Daoy (cell line): ENCODE data around the gene ALK. TPM values are rescaled to one million over a fixed set of nuclear protein-coding genes. Genes with fewer than 3 reads are reported as not detected.

ENCODE experiments used
- DNase-seq: peaks from one replicate; pipeline ENCODE4 v3.0.0-alpha.2; 2015; ENCODE audit warnings: low read depth
- total RNA-seq: library from RNA; depleted of rRNA; stranded (reverse); fragments of >200 nt; shearing (Covaris generic); gene quantifications from 2 replicates; pipeline ENCODE4 v1.2.3, GENCODE V29; 2014

The ALK gene
- total RNA-seq, 1 experiment from 2014 or later: 0.11 TPM

DNA sequence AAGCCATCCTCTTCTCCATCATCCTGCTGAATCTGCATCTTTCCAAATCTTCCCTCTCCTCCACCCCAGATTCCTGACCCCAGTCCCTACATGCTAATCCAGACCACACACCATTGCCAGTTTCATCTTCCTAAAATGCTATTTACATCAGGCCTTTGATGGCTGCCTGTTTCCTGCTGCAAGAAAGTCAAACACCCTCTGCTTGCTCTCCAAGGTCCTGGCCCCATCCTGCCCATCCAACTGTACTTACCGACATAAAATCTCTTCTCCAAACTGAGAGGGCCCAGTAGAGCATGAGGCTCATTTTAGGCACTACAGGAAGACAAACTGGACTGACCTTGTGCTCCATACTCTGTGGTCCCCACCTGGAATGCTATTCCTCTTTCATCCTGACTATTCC, 19.0 kb downstream of the ALK start:
- DNase-seq: no peak

DNA sequence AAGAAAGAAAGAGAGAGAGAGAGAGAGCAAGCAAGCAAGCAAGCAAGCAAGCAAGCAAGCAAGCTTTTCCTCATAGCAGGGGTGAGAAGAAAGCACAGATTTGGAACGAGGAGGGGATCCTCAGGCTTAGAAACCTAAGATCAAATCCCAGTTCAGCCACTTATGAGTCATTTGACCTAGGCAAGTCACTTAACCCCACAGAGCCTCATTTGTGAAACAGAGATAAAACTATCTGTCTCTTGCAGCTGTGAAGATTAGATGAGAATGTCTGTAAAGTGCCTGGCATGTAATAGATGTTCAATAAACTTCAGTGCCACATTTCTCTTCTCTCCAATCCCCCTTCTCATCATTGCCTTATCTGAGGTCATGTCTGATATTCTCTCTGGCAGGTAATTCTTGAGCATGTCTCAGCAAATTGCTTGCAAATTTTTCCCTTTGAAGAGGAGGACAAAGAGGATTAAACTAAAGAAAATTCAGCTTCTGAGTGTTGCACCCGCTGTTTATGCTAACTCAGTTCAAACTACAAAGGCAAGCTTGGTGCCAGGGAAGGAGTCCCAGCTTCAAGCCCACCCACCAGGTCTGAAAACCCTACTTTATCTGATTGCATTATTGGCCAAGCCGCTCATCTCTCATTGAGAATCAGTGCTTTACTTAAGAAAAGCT, 20.3 kb downstream of the ALK start:
- DNase-seq: no peak

DNA sequence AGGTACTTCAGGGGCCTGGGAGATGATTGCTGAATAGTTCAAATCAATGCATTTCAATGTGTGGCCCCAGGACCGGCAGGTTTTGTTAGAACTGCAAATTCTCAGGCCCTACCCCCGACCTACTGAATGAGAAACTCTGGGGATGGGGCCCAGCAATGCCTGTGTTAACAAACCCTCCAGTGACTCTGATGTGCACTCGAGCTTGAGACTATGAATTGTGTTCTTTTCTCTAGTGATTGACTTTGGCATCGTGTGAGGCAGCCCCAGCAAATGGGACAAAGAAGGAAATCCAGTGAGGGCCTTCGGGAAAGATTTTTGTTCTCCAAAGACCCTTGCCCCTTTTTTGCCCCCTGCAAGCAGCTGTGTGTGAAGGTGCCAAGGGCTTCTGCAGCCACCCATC, 22.4 kb downstream of the ALK start:
- DNase-seq: no peak

DNA sequence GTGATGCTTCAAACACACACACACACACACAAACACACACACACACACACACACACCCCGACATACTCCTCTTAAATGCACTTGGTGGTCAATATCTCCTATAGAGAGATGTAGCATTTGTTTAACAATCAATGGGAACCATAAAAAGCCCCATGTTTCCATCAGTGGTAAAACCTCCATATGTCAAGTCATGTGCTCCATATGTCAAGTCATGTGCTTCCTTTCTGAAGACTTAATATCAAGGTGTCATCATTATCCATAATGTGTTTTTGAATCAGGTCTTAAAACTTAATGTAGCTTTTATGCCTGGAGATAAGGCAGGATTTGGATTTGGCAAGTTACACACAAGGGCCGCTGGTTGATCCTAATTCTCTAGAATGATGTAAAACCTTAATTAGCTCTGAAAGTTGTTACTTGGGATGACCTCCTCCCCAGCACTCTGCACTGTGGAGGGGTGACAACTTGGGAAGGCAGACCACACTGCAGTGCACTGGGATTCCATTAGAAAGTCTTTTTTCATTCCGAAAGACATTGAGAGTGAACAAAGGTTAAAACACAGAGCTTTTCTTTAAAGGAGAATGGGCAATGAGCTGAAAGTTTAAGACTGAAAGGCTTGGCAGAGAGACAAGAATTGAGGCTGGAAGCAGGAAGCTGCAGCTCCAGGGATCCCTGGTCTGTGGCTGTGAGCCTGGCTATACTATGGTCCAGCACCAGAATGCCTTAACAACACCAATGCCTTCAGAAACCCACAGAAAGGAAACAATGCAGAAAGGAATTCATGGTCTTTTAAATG, 26.4 kb downstream of the ALK start:
- DNase-seq: no peak

DNA sequence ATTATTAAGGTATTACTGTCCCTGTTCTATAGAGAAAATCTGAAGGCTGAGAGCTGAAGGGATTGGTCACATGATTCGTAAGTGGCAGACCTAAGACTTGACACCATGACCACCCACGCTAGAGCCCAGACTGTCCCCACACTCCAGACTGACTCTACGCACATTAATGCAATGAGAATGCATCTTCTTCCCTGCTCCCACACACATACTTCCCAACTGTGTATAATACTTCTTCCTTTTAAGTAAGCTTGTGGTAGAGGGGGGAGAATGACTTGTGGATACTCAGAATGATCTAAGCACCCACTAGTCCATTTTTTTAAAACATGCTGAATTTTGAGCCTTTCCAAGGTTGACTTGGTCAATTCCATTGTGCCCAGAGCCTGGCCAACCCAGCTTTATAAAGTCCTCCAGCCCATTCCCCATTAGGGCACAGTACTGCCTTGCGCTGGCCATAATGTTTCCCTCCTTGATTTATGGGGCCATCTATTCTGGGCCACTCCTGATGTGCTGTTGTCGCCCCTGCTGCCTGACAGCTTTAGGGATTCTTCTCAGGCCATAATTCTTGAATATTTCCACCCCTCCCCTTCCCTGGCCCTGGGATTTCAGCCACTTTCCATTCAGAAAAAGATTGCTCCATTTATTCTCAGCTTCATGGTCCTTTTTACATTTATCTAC, 28.7 kb downstream of the ALK start:
- no peak for DNase-seq

DNA sequence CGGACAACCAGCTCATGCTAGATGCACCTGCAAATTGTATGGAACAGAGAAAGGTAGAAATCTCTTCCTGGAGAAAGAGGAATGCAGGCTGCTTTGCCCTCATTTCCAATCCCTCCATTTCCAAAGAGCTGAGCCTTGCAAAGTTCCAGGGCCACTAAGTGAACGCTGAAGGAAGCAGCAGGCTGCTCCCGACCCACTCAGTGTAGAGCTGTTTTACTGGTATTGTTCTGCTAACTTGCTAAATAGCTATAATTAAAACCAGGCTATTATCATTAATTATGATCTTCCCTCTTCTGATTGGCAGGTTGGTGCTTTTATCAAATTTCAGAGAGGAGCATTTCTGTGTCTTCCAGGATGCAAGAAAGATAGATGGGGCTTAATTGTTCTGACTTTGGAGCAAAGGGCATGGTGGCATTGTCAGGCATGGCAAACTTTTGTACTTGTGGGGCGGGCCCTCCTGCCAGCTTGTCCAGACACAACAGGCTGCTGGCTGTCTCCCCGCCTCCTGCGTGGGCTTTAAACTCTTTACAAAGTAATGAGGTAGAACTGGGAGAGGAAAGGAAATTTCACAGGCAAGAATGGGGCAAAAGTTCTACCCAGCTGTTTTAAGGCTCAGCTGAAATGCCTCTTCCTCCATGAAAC, 40.2 kb downstream of the ALK start:
- DNase-seq: no peak

DNA sequence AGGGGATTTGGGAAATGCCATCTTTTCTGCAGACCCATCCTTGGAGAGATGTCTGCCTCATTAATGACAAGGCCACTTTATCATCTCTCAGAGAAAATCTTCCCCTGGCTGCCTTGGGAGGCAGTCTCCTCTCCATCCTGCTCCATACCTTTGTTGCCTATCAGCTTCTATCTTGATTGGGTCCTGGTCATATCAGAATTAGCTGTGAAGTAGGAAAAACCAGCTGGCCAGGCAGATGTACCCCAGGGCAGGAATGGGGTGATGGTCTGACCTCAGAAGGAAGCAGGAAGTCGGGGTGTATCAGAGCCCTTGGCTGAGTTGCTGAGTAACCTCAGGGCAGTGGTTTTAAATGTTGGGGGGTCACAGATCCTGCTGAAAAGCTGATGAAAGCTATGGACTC, 41.3 kb downstream of the ALK start:
- DNase-seq: no peak

DNA sequence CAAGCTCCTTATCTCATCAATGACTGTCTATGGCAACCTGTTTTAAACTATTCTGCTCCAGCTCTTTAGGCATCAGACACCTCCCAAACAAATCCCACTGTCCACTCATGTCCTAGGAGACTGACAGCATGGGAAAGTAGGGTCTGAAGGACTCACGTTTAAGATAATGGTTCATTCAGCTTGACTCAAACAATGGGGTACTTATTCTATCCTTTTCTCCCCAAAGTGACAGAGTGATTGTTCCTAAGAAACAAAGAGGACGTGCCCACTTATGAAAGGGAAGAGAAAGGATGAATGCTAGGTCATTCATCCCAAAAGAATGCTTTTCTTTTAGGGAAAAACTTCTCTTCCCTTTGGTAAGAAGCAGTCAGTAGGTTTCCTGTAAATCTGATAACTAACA, 41.9 kb downstream of the ALK start:
- DNase-seq: no peak

DNA sequence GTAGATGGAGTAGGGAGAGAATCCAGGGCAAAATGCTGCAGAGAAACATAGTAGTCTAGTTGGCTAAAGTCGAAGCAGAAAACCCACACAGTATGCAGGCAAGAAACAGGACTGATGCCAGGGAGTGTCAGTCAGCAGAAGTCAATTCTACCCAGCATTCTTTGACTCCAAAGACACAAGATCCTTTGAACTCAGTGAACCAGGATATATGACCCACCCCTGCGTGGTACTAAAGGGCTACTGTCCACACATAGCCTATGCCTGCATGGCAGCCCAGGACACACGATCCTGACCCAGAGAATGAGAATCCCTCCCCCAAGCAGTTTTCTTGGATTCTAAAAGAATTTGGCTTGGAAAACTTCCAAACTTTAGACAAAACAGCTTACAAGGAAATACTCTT, 42.5 kb downstream of the ALK start:
- peak; percentile 12 for DNase-seq

DNA sequence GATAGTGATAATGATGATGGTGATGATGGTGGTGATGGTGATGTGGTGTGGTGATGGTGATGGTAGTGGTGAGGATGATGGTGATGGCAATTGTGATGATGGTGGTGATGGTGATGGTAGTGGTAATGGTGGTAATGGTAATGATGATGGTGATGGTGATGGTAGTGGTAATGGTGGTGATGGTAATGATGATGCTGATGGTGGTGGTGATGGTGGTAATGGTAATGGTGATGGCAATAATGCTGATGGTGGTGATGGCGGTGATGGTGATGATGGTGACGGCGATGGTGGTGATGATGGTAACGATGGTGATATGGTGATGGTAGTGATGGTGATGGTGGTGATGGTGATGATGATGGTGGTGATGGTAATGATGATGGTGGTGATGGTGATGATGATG, 45.0 kb downstream of the ALK start:
- DNase-seq: no peak

DNA sequence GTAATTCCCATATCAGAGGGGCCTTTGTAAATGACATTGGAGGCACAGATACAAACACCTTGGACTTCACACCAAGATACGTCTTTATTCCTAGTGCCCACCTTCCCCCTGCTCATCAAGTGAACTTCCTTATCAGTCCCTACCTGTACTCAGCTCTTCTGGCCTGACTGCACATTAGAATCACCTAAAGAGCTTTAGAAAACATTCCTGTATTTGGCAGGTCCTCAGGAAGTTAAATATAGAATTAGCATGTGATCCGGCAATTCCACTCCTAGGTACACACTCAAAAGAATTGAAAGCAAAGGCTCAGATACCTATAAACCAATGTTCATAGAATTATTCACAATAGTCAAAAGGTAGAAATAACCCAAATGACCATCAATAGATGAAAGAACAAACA, 46.6 kb downstream of the ALK start:
- DNase-seq: no peak

DNA sequence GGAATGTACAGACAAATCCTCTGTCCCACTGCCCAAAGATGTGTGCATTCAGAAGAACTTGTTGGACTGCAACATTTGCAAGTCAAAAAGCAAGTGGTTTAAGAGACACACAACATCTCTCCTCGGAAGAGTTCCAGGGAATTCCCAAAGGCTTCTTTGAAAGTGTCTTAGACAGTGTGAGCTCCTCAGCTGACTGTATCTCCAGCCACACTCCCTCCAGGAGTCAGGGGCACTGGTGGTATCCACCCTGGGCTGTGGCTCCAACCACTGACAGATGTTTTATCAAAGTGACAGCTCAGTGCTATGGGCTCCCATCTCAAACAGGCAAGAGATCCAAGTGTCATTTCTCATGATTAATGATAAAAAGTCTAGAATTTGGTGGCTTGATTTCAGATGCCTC, 48.5 kb downstream of the ALK start:
- no peak for DNase-seq

DNA sequence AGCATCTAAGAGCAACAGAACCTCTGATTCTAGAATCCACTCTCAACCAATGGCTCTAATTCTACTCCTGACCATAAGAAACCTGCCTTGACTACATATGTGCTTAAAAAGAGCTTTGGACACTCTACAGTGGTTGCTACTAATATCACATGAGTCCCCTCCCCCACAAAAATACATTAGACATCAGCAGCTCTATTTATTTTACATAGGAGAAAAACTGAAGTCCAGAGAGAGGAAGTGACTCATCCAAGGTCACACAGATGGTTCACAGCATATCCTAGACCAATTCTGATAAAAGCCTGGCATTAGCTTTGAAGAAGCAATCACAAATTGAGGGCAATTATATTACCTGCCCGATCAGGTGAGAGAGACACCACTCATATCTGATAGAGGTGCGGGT, 49.8 kb downstream of the ALK start:
- no peak for DNase-seq

DNA sequence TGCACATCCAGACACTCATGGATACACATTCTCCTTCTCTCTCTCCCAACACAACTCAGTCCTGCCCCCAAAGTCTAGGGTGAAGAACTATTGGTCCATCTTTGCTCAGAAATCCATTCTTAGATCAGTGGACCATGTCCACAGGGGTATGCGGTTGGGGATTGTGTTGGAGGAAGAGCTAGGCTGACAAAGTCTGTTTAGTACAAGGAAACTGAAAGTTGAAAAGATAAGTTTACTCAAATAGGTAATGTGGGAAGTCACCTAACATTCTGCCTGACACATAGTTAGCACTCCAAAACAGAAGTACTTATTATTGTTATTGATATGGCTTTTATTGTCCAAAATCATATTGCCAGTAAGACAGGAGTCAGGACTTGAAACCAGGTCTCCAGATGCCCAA, 55.9 kb downstream of the ALK start:
- no peak for DNase-seq

DNA sequence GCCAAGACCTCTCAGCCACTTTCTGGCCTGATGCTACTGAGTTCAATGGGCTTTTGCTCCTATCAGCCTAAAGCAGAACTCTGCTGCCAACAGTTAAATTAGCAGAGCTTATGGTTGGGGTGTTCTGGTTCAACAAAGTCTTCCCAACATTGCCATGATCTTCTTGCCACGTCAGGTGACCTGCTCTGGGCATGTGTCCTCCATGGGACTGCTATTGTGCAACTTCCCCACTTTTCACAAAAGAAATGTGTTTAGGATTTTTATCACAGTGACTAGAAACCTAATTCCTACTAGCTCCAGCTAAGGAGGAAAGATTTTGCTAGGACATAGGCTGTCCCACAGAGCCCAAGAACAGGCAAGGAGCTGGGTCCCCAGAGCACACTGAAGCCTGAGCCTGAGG, 56.4 kb downstream of the ALK start:
- no peak for DNase-seq

DNA sequence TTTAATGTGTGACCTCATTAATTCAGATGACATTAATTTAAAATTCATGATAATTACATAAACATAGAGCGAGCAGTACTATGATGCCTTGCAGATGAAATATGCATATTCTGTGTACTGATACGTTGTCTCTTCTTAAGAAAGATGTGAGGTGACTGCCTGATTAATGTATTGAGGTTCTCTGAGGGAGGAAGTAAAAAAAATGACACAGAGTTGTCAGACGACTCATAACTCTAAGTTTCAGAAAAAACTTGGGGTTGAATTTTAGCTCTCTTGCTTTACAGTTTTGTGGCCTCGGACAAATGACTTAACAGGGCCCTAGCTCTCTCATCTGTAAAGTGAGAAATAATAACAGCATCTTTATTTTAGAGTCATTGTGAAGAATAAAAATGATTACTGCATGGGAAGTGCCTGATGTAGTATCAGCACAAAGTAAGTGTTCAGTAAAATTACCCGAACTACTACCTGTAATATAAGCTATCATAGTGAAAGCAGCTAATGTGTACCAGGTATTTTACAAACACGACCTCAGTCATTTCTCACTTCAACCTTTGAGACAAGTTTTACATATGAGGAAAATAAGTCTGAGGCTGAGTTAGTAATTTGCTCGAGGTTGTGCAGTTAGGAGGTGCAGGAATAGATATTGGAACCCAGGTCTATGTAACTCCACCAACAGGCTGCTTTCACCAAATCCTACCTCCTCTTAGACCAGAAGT, 65.3 kb downstream of the ALK start:
- DNase-seq: no peak

DNA sequence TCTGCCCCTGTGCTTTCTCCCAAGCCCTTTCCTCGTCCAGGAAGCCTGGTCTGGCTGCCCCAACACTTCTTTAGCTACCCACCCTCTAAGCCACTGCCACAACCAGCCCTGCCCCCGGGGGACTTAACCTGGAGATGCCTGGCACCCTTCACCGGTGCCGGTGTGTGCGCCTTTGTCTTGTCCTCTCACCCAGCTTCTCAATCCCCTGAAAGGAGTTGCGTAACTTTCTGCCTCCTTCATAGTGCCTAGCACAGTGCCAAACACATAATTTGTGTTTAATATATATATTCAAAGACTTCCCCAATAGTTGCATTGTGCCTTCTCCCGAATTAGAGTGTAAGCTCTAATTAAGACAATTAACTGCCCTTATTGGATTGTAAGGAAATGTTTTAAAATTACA, 70.6 kb downstream of the ALK start:
- no peak for DNase-seq

DNA sequence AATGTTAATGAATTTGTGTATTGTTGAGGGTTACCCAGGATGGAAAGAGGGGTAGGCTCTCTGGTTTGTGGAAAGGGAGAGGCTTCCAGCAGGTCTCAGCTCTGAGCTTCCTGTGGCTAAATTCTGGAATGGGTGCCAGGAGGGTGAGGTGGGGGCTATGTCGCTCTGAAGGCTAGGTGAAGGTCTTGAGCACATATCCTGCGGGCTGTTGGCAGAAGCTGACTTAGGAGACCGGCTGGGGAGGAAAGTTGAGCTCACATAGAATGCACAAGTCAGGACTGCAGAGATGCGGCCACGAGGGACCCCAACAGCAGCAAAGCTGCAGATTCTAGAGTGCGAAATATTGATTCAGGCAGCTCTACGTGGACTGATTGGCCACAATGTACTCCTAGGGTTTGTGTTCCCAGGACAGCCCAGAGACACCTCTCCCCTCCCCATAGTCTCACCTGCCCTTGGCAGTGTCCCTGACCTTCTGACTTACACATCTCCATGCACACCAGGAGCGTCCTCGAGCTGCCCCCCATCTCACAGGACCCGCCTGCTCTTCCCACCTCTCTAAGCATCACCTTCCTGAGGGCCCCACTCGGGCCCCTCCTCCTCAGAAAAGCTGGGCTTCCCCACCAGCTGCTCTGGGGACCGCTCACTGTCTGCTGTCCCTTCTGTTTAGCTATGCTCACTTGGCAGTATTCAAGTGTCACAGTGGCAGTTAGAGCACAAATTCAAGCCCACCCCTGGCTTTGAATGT, 72.6 kb downstream of the ALK start:
- no peak for DNase-seq

DNA sequence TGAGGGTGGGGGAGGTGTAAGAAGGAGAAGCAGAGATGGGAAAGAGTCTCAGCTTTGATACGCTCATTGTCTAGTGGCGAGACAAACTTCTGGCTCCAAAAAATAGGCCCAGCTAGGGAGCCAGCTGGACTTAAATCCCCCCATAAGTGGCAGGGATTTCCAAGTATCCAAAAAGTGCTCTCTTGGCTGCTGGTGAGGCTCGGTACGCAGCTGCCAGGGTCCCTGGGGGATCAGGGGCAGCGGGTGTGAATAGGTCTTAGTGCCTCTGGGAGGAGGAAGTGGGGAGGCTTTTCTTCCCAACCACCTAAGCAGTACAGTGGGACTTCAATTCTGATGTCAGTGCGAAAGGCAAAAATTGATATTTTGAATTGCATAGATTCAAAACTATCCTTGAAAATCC, 73.5 kb downstream of the ALK start:
- no peak for DNase-seq

DNA sequence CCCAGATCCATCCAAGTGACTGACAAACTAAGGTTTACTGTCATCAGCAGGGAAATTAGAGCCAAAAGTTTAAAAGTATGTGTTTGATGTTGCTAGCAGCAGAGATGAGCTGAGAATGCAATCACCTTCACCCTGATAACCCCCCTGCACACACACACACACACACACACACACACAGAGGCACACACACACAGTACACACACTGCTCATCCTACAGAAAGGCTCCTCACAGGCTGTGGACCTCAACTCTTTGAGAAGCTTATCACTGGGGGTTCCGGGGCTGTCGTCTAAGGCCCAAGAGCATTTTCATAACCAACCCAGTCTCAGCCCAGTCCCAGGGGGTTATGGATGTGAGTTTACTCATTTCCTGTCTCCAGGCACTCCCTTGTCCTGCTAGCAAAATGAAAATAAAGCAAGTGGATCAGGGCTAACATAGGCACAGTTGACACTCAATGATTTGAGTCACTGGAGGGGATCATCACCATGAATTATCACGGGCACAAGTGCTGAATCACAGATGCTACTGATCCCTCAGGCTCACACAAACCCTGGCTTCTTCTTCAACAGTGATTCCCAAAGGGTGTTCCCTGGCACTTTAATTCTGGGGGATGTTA, 76.6 kb downstream of the ALK start:
- peak; percentile 71 for DNase-seq
